AG09319 (cell line): ENCODE measurements around the gene GALR2.

Source experiments
- DNase-seq: peaks from one replicate; pipeline ENCODE4 v3.0.0-alpha.2; 2010; ENCODE audit warnings: low read depth; ENCODE audit errors: extremely low read depth
- TF ChIP-seq, protein P1 (sequence below): IDR thresholded peaks from 2 replicates; pipeline ENCODE4 v1.5.1; 2011; ENCODE audit warnings: low read depth, mild to moderate bottlenecking, inconsistent platforms, low read length, moderate library complexity

GALR2 gene

DNA sequence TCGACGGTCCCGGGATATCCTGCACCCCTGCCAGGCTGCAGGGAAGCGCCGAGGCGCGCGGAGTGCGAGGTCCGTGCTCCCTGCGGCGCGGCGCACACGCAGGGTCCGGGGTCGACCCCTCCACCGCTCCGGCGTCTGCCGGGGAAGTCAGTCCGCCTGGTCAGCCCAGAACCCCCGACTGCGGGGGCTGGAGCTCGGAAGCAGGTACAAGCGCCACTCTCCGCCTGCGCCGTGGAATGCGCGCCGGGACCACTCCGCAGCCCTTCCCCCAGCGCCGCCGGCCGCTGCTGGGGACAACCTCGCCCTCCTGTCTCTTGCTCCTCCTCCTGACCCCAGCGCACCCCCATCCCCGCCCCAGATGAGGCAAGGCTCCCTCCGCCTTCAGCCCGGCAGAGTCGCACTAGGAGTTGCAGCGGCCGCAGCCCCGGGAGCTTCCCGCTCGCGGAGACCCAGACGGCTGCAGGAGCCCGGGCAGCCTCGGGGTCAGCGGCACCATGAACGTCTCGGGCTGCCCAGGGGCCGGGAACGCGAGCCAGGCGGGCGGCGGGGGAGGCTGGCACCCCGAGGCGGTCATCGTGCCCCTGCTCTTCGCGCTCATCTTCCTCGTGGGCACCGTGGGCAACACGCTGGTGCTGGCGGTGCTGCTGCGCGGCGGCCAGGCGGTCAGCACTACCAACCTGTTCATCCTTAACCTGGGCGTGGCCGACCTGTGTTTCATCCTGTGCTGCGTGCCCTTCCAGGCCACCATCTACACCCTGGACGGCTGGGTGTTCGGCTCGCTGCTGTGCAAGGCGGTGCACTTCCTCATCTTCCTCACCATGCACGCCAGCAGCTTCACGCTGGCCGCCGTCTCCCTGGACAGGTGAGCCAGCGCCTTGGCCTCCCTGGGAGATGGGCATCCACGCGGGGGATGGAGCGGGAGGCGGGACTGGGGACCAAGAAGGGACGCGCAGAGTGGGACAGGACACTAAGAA is at the start of gene GALR2:
TSS of gene GALR2 (plus strand) at position 392 of the 974 bp plus-strand sequence. CDS start at position 495, 103 bp downstream.
- no peak for DNase-seq

GRCh38 chr17:76025294-76025693 is 49.3 kb upstream of the GALR2 start:
- no peak for DNase-seq
- TF ChIP-seq, protein P1, sequence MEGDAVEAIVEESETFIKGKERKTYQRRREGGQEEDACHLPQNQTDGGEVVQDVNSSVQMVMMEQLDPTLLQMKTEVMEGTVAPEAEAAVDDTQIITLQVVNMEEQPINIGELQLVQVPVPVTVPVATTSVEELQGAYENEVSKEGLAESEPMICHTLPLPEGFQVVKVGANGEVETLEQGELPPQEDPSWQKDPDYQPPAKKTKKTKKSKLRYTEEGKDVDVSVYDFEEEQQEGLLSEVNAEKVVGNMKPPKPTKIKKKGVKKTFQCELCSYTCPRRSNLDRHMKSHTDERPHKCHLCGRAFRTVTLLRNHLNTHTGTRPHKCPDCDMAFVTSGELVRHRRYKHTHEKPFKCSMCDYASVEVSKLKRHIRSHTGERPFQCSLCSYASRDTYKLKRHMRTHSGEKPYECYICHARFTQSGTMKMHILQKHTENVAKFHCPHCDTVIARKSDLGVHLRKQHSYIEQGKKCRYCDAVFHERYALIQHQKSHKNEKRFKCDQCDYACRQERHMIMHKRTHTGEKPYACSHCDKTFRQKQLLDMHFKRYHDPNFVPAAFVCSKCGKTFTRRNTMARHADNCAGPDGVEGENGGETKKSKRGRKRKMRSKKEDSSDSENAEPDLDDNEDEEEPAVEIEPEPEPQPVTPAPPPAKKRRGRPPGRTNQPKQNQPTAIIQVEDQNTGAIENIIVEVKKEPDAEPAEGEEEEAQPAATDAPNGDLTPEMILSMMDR = no peak

More for the DNA sequence above, at the start of gene GALR2:
- TF ChIP-seq, protein P1 = no peak

DNA sequence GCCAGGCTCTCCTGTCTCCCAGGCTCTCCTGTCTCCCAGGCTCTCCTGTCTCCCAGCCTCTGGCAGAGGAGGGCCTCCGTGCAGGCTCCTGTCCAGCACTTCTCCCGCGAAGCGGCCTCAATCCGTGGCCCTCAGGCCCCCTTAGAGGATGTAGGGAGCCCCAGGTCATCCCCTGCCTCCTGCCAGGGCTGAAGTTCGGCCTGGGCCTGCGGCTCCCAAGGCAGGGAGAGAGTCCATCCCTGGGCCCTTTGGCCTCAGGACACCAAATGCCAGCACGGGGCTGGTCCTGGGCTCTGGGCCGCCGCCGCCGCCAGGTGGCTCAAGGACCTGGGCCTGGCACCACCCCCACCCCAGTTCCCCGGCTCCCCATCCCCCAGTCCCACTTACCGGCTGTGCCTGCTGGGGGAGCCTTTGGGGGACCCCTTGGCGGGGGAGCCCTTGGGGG is 47.8 kb upstream of the GALR2 start:
- DNase-seq = no peak

DNA sequence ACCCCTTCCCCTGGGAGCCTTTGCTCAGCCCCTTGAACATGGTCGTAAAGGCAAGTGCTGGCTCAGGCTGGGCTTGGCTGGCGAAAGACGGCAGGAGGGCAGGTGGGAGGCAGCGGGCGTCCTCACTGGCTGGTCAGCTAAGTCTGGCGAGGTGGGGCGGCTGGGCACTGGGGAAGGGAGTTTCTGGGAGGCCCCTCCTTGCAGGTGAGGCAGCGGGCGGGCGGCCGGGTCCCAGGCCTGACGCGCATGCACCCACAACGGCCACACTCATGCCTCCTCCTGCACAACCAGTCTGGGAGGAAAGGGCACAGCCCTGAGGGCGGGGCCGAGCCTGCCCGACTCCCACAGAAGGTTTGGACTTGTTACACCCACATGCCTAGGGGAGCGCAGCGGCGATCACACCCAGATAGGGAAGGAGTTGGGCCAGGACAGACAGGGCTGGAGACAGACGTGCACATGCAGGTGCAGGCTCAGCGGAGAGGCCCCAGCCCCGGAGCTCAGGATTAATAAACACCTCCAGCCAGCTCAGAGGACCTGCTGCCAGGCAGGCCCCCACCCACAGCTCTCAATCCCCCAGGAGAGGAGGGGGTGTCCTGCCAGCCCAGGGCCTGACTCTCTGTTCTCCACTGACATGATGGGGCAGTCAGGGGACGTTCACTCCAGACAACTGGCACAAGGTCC is 47.3 kb upstream of the GALR2 start, which contains the start of gene EVPL:
TSS of gene EVPL (minus strand) at position 148 of the 681 bp plus-strand sequence. CDS start at position 40, 108 bp downstream.
- DNase-seq = no peak
- TF ChIP-seq, protein P1 = no peak

More for the DNA sequence above, 47.8 kb upstream of the GALR2 start:
- TF ChIP-seq, protein P1 = no peak

GRCh38 chr17:76032073-76032779 is 42.4 kb upstream of the GALR2 start:
- DNase-seq = no peak

GRCh38 chr17:76032780-76033108 is 41.8 kb upstream of the GALR2 start:
- TF ChIP-seq, protein P1 = no peak
- no peak for DNase-seq

More at GRCh38 chr17:76032073-76032779, 42.4 kb upstream of the GALR2 start:
- TF ChIP-seq, protein P1 = no peak; the same call in 1 of the 2 replicates
